HG03066 (cell line): ENCODE measurements around the gene DENND4A.
"Not testable (repeated sequence)": the region's sequence is repeated elsewhere in the genome, so short reads cannot be mapped to it uniquely, and the experiment has no call there.

ENCODE experiments used
- ATAC-seq: cut with Tn5 transposase; IDR thresholded peaks from one replicate; pipeline ENCODE4 v1.9.1; 2021; ENCODE audit warnings: low read depth; ENCODE audit not compliant: unreplicated experiment

The DENND4A gene

GRCh38 chr15:65790694-65791334 is 1.3 kb downstream of the DENND4A start:
- ATAC-seq, result no peak

- ATAC-seq, result no peak
Measured at GRCh38 chr15:65789759-65790425, 2.2 kb downstream of the DENND4A start.

GRCh38 chr15:65789105-65789504 is 3.0 kb downstream of the DENND4A start:
- no peak for ATAC-seq

- ATAC-seq, result no peak
Measured at GRCh38 chr15:65787260-65787659, 4.8 kb downstream of the DENND4A start.

- ATAC-seq, result no peak
Measured at GRCh38 chr15:65785151-65785550, 6.9 kb downstream of the DENND4A start.

- ATAC-seq, result no peak
Measured at GRCh38 chr15:65783872-65784271, 8.2 kb downstream of the DENND4A start.

GRCh38 chr15:65782096-65782495 is 10.0 kb downstream of the DENND4A start:
- ATAC-seq, result no peak

- ATAC-seq, result not testable (repeated sequence)
Measured at GRCh38 chr15:65778701-65779100, 13.4 kb downstream of the DENND4A start.

GRCh38 chr15:65778269-65778668 is 13.8 kb downstream of the DENND4A start:
- no peak for ATAC-seq

GRCh38 chr15:65777843-65778242 is 14.2 kb downstream of the DENND4A start:
- no peak for ATAC-seq

GRCh38 chr15:65777053-65777452 is 15.0 kb downstream of the DENND4A start:
- no peak for ATAC-seq

- no peak for ATAC-seq
Measured at GRCh38 chr15:65773386-65774111, 18.5 kb downstream of the DENND4A start.

GRCh38 chr15:65772930-65773329 is 19.2 kb downstream of the DENND4A start:
- ATAC-seq, result no peak

GRCh38 chr15:65771870-65772269 is 20.2 kb downstream of the DENND4A start:
- no peak for ATAC-seq

GRCh38 chr15:65769482-65769881 is 22.6 kb downstream of the DENND4A start:
- ATAC-seq, result no peak

- ATAC-seq, result no peak
Measured at GRCh38 chr15:65767895-65768294, 24.2 kb downstream of the DENND4A start.

GRCh38 chr15:65767264-65767595 is 24.9 kb downstream of the DENND4A start:
- ATAC-seq, result no peak

GRCh38 chr15:65766422-65767263 is 25.4 kb downstream of the DENND4A start:
- no peak for ATAC-seq

GRCh38 chr15:65765106-65765505 is 27.0 kb downstream of the DENND4A start:
- no peak for ATAC-seq

GRCh38 chr15:65762914-65763787 is 28.9 kb downstream of the DENND4A start:
- ATAC-seq, result no peak
